Vagina (tissue), 2 donors: Measurements from ENCODE around the gene TNNI3. TPM values are rescaled to one million over a fixed set of nuclear protein-coding genes. Genes with fewer than 3 reads are reported as not detected.

Experiments
- DNase-seq, 2 donors: peaks; one replicate each; pipeline ENCODE4 v3.0.0-alpha.2; 2017; ENCODE audit errors: extremely low spot score in 2 of 2
- H3K27ac ChIP-seq: fragments of 200-600 bp; sonication (generic); one replicate; pipeline ENCODE4 v1.5.1; 2019
- H3K27me3 ChIP-seq: fragments of 200-600 bp; sonication (generic); one replicate; pipeline ENCODE4 v1.5.1; 2019
- H3K36me3 ChIP-seq, 2 donors: fragments of 200-600 bp; sonication (generic); one replicate each; pipeline ENCODE4 v1.5.1; 2017 to 2019
- H3K4me1 ChIP-seq: fragments of 200-600 bp; sonication (generic); one replicate; pipeline ENCODE4 v1.5.1; 2019
- H3K4me3 ChIP-seq, 2 donors: fragments of 200-600 bp; sonication (generic); 1 replicate in 1 of 2; 2 replicates in 1 of 2; pipeline ENCODE4 v1.5.1; 2016 to 2019
- H3K9me3 ChIP-seq: fragments of 200-600 bp; sonication (generic); one replicate; pipeline ENCODE4 v1.5.1; 2019
- POLR2A ChIP-seq, 2 donors: fragments of 450-650 bp; IDR thresholded peaks; one replicate each; pipeline ENCODE4 v1.6.1; 2017; ENCODE audit warnings: antibody characterized with exemption in 2 of 2, mild to moderate bottlenecking in 2 of 2, moderate library complexity in 2 of 2
- POLR2AphosphoS5 ChIP-seq, 2 donors: sonication (generic); formaldehyde crosslinking; IDR thresholded peaks; one replicate each; pipeline ENCODE4 v1.9.0; 2017; ENCODE audit warnings: antibody characterized with exemption in 2 of 2, mild to moderate bottlenecking in 2 of 2, low read depth in 1 of 2; ENCODE audit not compliant: insufficient read depth in 1 of 2
- intact Hi-C: fragments of 100-400 bp; cut with DNase I; formaldehyde crosslinking; loops from one replicate; pipeline ENCODE4 v1.15.1; 2023
- total RNA-seq: library from RNA; depleted of rRNA; stranded (reverse); fragments of >200 nt; gene quantifications from one replicate; pipeline ENCODE4 v1.2.3, GENCODE V29; 2016
- TF ChIP-seq, protein P1 (sequence below), 3 experiments: fragments of 450-650 bp in 2 of 3; fragments of 200-600 bp in 1 of 3; sonication (generic) in 1 of 3; IDR thresholded peaks; one replicate each; pipeline ENCODE4 v1.5.1; 2017 to 2019; ENCODE audit warnings: antibody characterized with exemption in 3 of 3, mild to moderate bottlenecking in 2 of 3, moderate library complexity in 2 of 3

Gene TNNI3
- total RNA-seq, 1 donor from 2014 or later: not detected

DNA sequence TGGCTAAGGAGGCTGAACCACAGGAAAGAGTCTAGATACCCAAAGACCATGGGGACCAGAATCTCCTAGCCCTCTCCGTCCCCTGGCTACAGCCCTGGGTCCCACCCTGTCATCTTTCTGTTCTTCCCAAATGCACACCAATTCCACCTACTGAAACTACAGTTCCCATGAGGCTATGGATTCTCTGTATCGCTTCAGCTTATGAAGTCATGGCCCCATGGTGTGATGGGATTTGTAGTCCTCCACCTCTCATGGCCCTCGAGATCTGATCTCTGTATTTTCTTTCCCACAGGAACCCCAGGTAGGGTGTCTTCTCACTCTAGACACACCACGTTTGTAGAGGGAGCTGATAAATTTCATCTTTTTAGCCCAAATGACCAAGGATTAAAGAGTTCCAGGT is 40.0 kb upstream of the TNNI3 start:
- no peaks in the 10 kb centered on the region for H3K9me3 ChIP-seq
- H3K27me3 ChIP-seq: no peaks in the 10 kb centered on the region
- DNase-seq: no peak
- no peaks in the 10 kb centered on the region for H3K4me1 ChIP-seq
- TF ChIP-seq, protein P1, sequence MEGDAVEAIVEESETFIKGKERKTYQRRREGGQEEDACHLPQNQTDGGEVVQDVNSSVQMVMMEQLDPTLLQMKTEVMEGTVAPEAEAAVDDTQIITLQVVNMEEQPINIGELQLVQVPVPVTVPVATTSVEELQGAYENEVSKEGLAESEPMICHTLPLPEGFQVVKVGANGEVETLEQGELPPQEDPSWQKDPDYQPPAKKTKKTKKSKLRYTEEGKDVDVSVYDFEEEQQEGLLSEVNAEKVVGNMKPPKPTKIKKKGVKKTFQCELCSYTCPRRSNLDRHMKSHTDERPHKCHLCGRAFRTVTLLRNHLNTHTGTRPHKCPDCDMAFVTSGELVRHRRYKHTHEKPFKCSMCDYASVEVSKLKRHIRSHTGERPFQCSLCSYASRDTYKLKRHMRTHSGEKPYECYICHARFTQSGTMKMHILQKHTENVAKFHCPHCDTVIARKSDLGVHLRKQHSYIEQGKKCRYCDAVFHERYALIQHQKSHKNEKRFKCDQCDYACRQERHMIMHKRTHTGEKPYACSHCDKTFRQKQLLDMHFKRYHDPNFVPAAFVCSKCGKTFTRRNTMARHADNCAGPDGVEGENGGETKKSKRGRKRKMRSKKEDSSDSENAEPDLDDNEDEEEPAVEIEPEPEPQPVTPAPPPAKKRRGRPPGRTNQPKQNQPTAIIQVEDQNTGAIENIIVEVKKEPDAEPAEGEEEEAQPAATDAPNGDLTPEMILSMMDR (IDR thresholded peaks at IDR 0.05): no peak
- TF ChIP-seq POLR2AphosphoS5 (IDR thresholded peaks at IDR 0.05; ENCODE audit: insufficient read depth in 1 of 2, low read depth in 1 of 2): no peak
- TF ChIP-seq POLR2A (IDR thresholded peaks at IDR 0.05): no peak
- no peaks in the 10 kb centered on the region for H3K36me3 ChIP-seq
- no peak overlapping the region for H3K27ac ChIP-seq
- intact Hi-C loops: no loop called here
- no peak overlapping the region for H3K4me3 ChIP-seq

DNA sequence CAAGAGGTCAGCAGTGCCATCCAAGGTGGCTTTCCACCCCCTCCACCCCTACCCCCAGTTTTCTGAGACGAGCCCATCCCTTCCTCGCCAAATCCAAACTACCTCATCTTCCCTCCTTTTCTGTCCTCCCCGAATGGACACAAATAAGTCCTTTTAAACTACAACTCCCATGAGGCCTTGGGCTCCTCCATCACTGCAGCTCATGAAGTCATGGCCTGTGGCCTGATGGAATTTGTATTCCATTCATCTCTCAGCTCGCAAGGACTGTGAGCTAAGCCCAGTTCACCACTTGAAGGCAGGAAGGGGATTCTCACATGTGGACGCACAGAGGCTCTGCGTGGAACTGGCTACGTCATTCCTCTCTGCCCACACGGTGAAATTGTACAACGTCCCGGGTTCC is 39.3 kb upstream of the TNNI3 start:
- DNase-seq: no peak
- no peaks in the 10 kb centered on the region for H3K36me3 ChIP-seq

GRCh38 chr19:55193481-55193880 is 35.9 kb upstream of the TNNI3 start:
- Histone ChIP-seq H3K9me3 (no peaks in the 10 kb centered on the region), H3K4me1 (no peaks in the 10 kb centered on the region), H3K27me3 (no peaks in the 10 kb centered on the region), H3K4me3 (no peak overlapping the region), H3K27ac (no peak overlapping the region), H3K36me3 (no peaks in the 10 kb centered on the region)
- TF ChIP-seq, protein P1 (IDR thresholded peaks at IDR 0.05): no peak
- no peak for TF ChIP-seq POLR2A (IDR thresholded peaks at IDR 0.05)
- TF ChIP-seq POLR2AphosphoS5 (IDR thresholded peaks at IDR 0.05; ENCODE audit: insufficient read depth in 1 of 2, low read depth in 1 of 2): no peak
- DNase-seq: no peak
- intact Hi-C loops: no loop called here

More for the DNA sequence above, 39.3 kb upstream of the TNNI3 start:
- Histone ChIP-seq H3K27me3 (no peaks in the 10 kb centered on the region), H3K4me3 (no peak overlapping the region), H3K4me1 (no peaks in the 10 kb centered on the region), H3K27ac (no peak overlapping the region), H3K9me3 (no peaks in the 10 kb centered on the region)
- intact Hi-C loops: no loop called here
- TF ChIP-seq POLR2A (IDR thresholded peaks at IDR 0.05) (no peak), POLR2AphosphoS5 (IDR thresholded peaks at IDR 0.05; ENCODE audit: insufficient read depth in 1 of 2, low read depth in 1 of 2) (no peak)
- TF ChIP-seq, protein P1 (IDR thresholded peaks at IDR 0.05): no peak

DNA sequence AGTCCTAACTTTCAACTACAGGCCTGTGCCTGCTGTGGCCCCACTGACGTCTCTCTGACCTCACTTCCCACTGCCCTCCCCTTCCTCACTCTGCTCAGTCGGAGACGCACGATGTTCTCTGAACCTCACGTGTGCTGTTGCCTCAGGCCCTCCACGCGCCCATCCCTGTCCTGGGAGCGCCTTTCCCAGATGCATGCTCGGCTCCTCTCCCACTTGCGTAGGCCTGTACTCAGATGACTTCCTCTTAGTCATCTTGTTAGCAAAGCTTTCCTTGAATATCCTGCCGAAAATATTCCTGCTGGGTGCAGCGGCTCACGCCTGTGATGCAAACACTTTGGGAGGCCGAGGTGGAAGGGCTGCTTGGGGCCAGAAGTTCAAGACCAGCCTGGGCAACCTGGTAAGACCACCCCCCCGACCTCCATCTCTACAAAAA is 31.9 kb upstream of the TNNI3 start:
- no peaks in the 10 kb centered on the region for H3K4me1 ChIP-seq
- no peaks in the 10 kb centered on the region for H3K36me3 ChIP-seq
- peak in 1 of 2 donors; percentile 93 for DNase-seq
- H3K4me3 ChIP-seq: no peak overlapping the region
- H3K27ac ChIP-seq: peak overlapping the region; percentile 63
- intact Hi-C loops: no loop called here
- no peaks in the 10 kb centered on the region for H3K9me3 ChIP-seq
- no peaks in the 10 kb centered on the region for H3K27me3 ChIP-seq
- TF ChIP-seq POLR2A (IDR thresholded peaks at IDR 0.05) (no peak), POLR2AphosphoS5 (IDR thresholded peaks at IDR 0.05; ENCODE audit: insufficient read depth in 1 of 2, low read depth in 1 of 2) (peak; percentile 65 to 87)

DNA sequence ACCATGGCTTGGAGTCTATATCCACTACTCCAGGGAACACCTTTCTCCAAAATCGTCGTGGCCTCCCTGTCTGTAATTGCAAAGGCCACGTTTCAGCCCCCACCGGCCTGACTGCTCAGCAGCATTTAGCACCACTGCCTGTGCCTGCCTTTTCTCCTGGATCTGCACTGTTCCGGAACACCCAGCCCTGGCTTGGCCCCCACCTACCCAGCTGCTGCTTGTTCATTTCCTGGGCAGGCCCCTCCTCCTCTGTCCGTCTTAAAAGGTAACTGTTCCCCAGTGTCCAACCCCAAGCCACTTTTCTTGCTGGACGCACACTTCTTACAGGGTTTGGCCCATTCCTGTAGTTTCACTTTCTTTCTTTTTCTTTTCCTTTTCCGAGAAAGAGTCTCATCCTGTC is 31.1 kb upstream of the TNNI3 start:
- Histone ChIP-seq H3K9me3 (no peaks in the 10 kb centered on the region), H3K4me1 (no peaks in the 10 kb centered on the region), H3K4me3 (no peak overlapping the region), H3K27ac (peak overlapping the region; percentile 63), H3K27me3 (no peaks in the 10 kb centered on the region), H3K36me3 (no peaks in the 10 kb centered on the region)
- DNase-seq: no peak
- intact Hi-C loops: no loop called here
- TF ChIP-seq POLR2AphosphoS5 (IDR thresholded peaks at IDR 0.05; ENCODE audit: insufficient read depth in 1 of 2, low read depth in 1 of 2) (no peak), POLR2A (IDR thresholded peaks at IDR 0.05) (no peak)
- TF ChIP-seq, protein P1 (IDR thresholded peaks at IDR 0.05): no peak
